NT2/D1 (cell line): ENCODE measurements around the gene THAP5.
"Not testable (repeated sequence)": the region's sequence is repeated elsewhere in the genome, so short reads cannot be mapped to it uniquely, and the experiment has no call there.

ENCODE experiments used
- DNase-seq: peaks from one replicate; pipeline ENCODE4 v3.0.0-alpha.2; 2011; ENCODE audit warnings: low read depth, low spot score
- H3K27me3 ChIP-seq: 2 replicates; pipeline ENCODE4 v1.6.0; 2011; ENCODE audit warnings: mild to moderate bottlenecking; ENCODE audit not compliant: insufficient read length, insufficient read depth
- H3K36me3 ChIP-seq: 2 replicates; pipeline ENCODE4 v1.6.1; 2011; ENCODE audit warnings: mild to moderate bottlenecking, low read length, mixed read lengths; ENCODE audit not compliant: insufficient read depth, insufficient read length
- H3K4me1 ChIP-seq: 2 replicates; pipeline ENCODE4 v1.5.1; 2011; ENCODE audit not compliant: insufficient read depth, insufficient read length
- H3K4me3 ChIP-seq: 2 replicates; pipeline ENCODE4 v1.5.1; 2011; ENCODE audit warnings: low read depth; ENCODE audit not compliant: insufficient read length
- H3K9ac ChIP-seq: 2 replicates; pipeline ENCODE4 v1.6.0; 2011; ENCODE audit warnings: low read depth; ENCODE audit not compliant: insufficient read length
- H3K9me3 ChIP-seq: 2 replicates; pipeline ENCODE4 v1.5.1; 2011; ENCODE audit warnings: mild to moderate bottlenecking, low read length; ENCODE audit not compliant: insufficient read depth
- SUZ12 ChIP-seq: IDR thresholded peaks from 2 replicates; pipeline ENCODE4 v1.6.1; 2011; ENCODE audit not compliant: insufficient read length, insufficient read depth; ENCODE audit errors: extremely low read depth
- YY1 ChIP-seq: IDR thresholded peaks from 2 replicates; pipeline ENCODE4 v1.6.1; 2011; ENCODE audit not compliant: insufficient read length, insufficient read depth
- ZNF274 ChIP-seq: IDR thresholded peaks from 2 replicates; pipeline ENCODE4 v1.6.1; 2011; ENCODE audit warnings: mild to moderate bottlenecking, low read depth, low read length

The THAP5 gene

DNA sequence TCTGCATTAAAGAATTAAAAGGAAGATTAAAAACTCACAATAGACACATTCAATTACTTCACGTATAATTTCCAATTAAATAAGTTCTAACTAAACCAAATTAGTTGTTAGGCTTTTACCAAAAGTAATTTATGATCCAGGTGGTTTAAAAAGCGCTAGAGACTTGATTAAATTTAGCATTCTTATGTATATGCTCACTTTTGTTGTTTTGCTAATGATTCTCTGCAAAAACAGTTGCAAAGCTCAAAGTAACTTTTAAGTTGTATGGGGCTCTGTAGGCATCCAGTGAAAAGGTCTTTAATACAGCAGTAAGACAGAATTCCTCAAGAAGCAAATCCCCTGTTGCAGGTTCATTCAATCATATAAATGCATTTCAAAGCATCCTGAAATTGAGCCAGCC is 28.0 kb downstream of the THAP5 start:
- H3K4me3 ChIP-seq: no peak overlapping the region
- H3K4me1 ChIP-seq: no peaks in the 10 kb centered on the region
- no peaks in the 10 kb centered on the region for H3K27me3 ChIP-seq
- no peaks in the 10 kb centered on the region for H3K36me3 ChIP-seq
- no peak for TF ChIP-seq ZNF274
- TF ChIP-seq YY1: no peak
- TF ChIP-seq SUZ12: no peak
- no peak overlapping the region for H3K9ac ChIP-seq
- no peak for DNase-seq
- H3K9me3 ChIP-seq: no peaks in the 10 kb centered on the region

DNA sequence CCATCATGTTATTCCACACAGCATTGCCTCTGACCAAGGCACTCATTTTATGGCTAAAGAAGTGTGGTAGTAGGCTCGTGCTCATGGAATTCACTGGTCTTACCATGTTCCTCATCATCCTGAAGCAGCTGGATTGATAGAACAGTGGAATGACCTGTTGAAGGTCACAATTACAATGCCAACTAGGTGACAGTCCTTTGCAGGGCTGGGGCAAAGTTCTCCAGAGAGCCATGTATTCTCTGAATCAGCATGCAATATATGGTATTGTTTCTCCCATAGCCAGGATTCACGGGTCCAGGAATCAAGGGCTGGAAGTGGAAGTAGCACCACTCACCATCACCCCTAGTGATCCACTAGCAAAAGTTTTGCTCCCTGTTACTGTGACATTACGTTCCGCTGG is 30.8 kb downstream of the THAP5 start:
- H3K9ac ChIP-seq, H3K36me3 ChIP-seq, H3K27me3 ChIP-seq, H3K4me1 ChIP-seq, H3K9me3 ChIP-seq, DNase-seq, H3K4me3 ChIP-seq: not testable (repeated sequence)

DNA sequence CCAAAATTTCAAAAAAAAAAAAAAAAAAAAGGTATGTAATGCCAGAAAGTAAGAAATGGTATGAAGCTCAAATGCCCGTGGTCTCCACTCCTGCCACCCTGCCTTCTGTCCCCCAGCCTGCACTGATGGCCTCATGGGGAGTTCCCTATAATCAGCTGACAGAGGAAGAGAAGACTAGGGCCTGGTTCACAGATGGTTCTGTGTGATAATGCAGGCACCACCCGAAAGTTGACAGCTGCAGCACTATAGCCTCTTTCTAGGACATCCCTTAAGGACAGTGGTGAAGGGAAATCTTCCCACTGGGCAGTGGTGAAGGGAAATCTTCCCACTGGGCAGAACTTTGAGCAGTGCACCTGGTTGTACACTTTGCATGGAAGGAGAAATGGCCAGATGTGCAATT is 31.3 kb downstream of the THAP5 start:
- H3K9ac ChIP-seq, DNase-seq: not testable (repeated sequence)

DNA sequence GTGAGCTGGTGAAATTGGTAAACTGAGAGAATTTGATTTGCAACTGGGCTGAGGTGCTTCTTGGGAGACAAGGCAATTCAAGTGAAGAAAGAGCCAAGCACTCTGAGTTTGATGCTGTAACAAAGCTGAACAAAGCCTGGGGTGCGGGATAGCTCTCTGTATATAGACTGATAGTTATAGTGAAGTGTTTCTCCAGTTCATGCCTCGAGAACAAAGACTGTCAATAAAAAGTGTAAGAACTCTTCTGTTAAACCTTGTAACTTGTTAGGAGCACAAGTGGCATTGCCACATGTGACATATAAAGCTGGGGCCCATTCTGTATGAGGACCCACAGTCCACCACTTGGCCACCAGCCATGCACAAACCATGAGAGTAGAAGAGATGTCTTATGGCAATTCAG is 32.3 kb downstream of the THAP5 start:
- Histone ChIP-seq H3K9me3 (no peaks in the 10 kb centered on the region), H3K36me3 (no peaks in the 10 kb centered on the region), H3K27me3 (no peaks in the 10 kb centered on the region), H3K9ac (no peak overlapping the region), H3K4me1 (no peaks in the 10 kb centered on the region), H3K4me3 (no peak overlapping the region)
- TF ChIP-seq SUZ12 (no peak), ZNF274 (no peak), YY1 (no peak)
- no peak for DNase-seq

More for the DNA sequence above, 31.3 kb downstream of the THAP5 start:
- not testable (repeated sequence) for H3K4me3 ChIP-seq, H3K9me3 ChIP-seq, H3K4me1 ChIP-seq, H3K36me3 ChIP-seq, H3K27me3 ChIP-seq

DNA sequence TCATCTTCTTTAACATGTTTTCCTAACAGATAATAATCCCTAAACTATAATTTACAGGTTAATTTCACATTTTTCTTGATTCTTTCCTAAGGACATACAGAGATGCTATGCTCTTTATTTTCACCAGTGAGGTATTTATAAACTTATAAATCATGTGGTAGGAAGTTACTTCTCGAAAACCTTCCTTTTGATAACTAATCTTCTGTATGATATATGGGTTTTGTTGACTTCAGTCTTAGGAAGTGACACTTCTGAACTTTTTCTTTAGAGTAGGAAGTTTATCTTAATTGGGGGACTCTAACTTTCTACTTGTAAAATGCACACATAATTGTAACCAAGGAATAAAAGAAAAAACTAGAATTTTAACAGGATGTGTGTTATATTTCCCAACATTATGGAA is 33.8 kb downstream of the THAP5 start:
- DNase-seq: no peak
- Histone ChIP-seq H3K9ac (no peak overlapping the region), H3K36me3 (no peaks in the 10 kb centered on the region), H3K4me1 (no peaks in the 10 kb centered on the region), H3K27me3 (no peaks in the 10 kb centered on the region), H3K9me3 (no peaks in the 10 kb centered on the region), H3K4me3 (no peak overlapping the region)
- no peak for TF ChIP-seq YY1

DNA sequence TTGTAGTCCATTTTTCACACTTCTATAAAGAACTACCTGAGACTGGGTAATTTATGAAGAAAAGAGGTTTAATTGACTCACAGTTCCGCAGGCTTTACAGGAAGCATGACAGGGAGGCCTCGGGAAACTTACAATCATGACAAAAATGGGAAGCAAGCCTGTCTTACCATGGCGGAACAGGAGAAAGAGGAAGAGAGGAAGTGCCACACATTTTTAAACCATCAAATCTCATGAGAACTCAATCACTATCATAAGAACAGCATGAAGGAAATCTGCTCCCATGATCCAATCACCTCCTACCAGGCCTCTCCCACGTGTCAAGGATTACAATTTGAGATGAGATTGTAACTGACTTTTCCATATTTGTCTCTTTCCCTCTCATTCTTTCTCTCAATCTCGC is 34.2 kb downstream of the THAP5 start:
- H3K9ac ChIP-seq: no peak overlapping the region
- DNase-seq: no peak
- no peak for TF ChIP-seq ZNF274
- no peak for TF ChIP-seq SUZ12
- TF ChIP-seq YY1: no peak
- H3K4me3 ChIP-seq: no peak overlapping the region
- H3K9me3 ChIP-seq: no peaks in the 10 kb centered on the region
- no peaks in the 10 kb centered on the region for H3K36me3 ChIP-seq
- H3K4me1 ChIP-seq: no peaks in the 10 kb centered on the region
- H3K27me3 ChIP-seq: no peaks in the 10 kb centered on the region

DNA sequence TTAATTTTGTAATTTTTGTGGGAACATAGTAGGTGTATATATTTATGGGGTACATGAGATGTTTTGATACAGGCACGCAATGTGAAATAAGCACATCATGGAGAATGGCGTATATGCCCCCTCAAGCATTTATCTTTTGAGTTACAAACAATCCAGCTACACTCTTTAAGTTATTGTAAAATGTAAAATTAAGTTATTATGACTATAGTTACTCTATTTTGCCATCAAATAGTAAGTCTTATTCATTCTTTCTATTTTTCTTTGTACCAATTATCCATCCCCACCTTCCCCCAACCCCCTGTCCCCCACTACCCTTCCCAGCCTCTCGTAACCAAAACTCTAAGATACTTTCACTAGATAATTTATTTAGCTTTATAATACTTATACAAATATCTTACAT is 35.8 kb downstream of the THAP5 start:
- Histone ChIP-seq H3K9me3 (no peaks in the 10 kb centered on the region), H3K9ac (no peak overlapping the region), H3K4me3 (no peak overlapping the region), H3K36me3 (no peaks in the 10 kb centered on the region), H3K27me3 (no peaks in the 10 kb centered on the region), H3K4me1 (no peaks in the 10 kb centered on the region)
- no peak for DNase-seq
- TF ChIP-seq SUZ12: no peak
- no peak for TF ChIP-seq YY1
- TF ChIP-seq ZNF274: no peak

DNA sequence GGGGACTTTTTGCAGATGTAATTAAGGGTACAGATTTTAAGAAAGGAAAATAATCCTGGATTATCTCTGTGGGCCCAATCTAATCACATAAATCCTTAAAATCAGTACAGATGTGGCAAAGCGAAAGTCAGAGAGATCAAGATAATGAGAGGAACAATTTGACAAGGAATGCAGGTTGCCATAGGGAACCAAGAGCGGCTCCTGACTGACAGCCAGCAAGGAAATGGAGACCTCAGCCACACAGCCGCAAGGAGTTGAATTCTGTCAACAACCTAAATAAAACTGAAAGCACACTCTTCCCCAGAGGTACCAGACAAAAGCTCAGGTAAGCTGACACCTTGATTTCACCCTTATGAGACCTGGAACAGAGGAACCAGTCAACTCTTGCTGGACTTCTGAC is 40.2 kb downstream of the THAP5 start:
- H3K9ac ChIP-seq: no peak overlapping the region
- H3K4me1 ChIP-seq: no peaks in the 10 kb centered on the region
- DNase-seq: no peak
- H3K4me3 ChIP-seq: no peak overlapping the region
- no peaks in the 10 kb centered on the region for H3K36me3 ChIP-seq
- H3K27me3 ChIP-seq: no peaks in the 10 kb centered on the region
- no peaks in the 10 kb centered on the region for H3K9me3 ChIP-seq
- TF ChIP-seq ZNF274 (no peak), SUZ12 (no peak), YY1 (no peak)
